Natural killer cell (primary cell): ENCODE data around the gene RALGPS1. TPM values are rescaled to one million over a fixed set of nuclear protein-coding genes. Genes with fewer than 3 reads are reported as not detected.

Source experiments
- ATAC-seq, 3 donors: fragments of 150-1000 bp in 2 of 3; fragments of 200-7000 bp in 1 of 3; cut with Tn5 transposase; 1 replicate in 1 of 3; 2 replicates in 2 of 3; pipeline ENCODE4 v1.10.0; 2021; ENCODE audit warnings: mild to moderate bottlenecking in 2 of 3, moderate library complexity in 2 of 3
- DNase-seq, 2 donors: peaks; one replicate each; pipeline versions ENCODE4 v3.0.0 to v3.0.0-alpha.2; 2013 to 2021; ENCODE audit warnings: mixed read lengths in 1 of 2
- H3K27ac ChIP-seq: one replicate; pipeline ENCODE4 v1.5.1; 2013; ENCODE audit warnings: mild to moderate bottlenecking, low read length
- H3K27me3 ChIP-seq: one replicate; pipeline ENCODE4 v1.6.1; 2013; ENCODE audit warnings: low read length; ENCODE audit not compliant: control insufficient read depth, insufficient read depth
- H3K36me3 ChIP-seq: one replicate; pipeline ENCODE4 v1.6.1; 2013; ENCODE audit warnings: low read length; ENCODE audit not compliant: control insufficient read depth, insufficient read depth
- H3K4me1 ChIP-seq: one replicate; pipeline ENCODE4 v1.6.1; 2013; ENCODE audit warnings: low read length; ENCODE audit not compliant: control insufficient read depth, insufficient read depth
- H3K4me3 ChIP-seq: one replicate; pipeline ENCODE4 v1.5.1; 2013; ENCODE audit warnings: low read length
- H3K9me3 ChIP-seq: one replicate; pipeline ENCODE4 v1.6.1; 2013; ENCODE audit warnings: low read length; ENCODE audit not compliant: control insufficient read depth, insufficient read depth
- H3K27ac Mint-ChIP-seq, 2 donors: one replicate each; pipeline ENCODE4 v1.8.0; 2022; ENCODE audit warnings: mild to moderate bottlenecking in 2 of 2, mixed read lengths in 2 of 2, moderate library complexity in 1 of 2
- H3K27me3 Mint-ChIP-seq, 2 donors: one replicate each; pipeline ENCODE4 v1.8.0; 2022; ENCODE audit warnings: low read depth in 2 of 2, mixed read lengths in 2 of 2
- H3K36me3 Mint-ChIP-seq: one replicate; pipeline ENCODE4 v1.8.0; 2022; ENCODE audit warnings: mixed read lengths
- H3K4me1 Mint-ChIP-seq, 2 donors: one replicate each; pipeline ENCODE4 v1.8.0; 2022; ENCODE audit warnings: mixed read lengths in 2 of 2
- H3K4me3 Mint-ChIP-seq: one replicate; pipeline ENCODE4 v1.8.0; 2022; ENCODE audit warnings: mild to moderate bottlenecking, moderate library complexity, mixed read lengths
- H3K9me3 Mint-ChIP-seq, 2 donors: one replicate each; pipeline ENCODE4 v1.8.0; 2022; ENCODE audit warnings: mixed read lengths in 2 of 2
- WGBS: methylation state at CpG from one replicate; pipeline ENCODE4 v1.1.7; 2013; ENCODE audit warnings: missing lambda C conversion rate; ENCODE audit not compliant: insufficient coverage; 5-methylcytosine and 5-hydroxymethylcytosine counted together
- intact Hi-C: fragments of 100-400 bp; cut with micrococcal nuclease; formaldehyde crosslinking; loops from one replicate; pipeline ENCODE4 v1.14.2; 2022
- total RNA-seq, 4 donors: library from RNA; stranded (reverse); fragments of 120-200 nt in 1 of 4; gene quantifications; one replicate each; pipeline versions ENCODE4 v1.2.3 to v1.2.4, GENCODE V29; 2013 to 2022
- TF ChIP-seq, protein P1 (sequence below): fragments of 200-600 bp; IDR thresholded peaks from one replicate; pipeline ENCODE4 v1.8.0; 2022; ENCODE audit warnings: antibody characterized with exemption

The RALGPS1 gene
- total RNA-seq, 3 donors from 2014 or later (not counting 1 experiment from before 2014, with no cell fraction given), result 11.9 to 21.2 (median 13.2) TPM

DNA sequence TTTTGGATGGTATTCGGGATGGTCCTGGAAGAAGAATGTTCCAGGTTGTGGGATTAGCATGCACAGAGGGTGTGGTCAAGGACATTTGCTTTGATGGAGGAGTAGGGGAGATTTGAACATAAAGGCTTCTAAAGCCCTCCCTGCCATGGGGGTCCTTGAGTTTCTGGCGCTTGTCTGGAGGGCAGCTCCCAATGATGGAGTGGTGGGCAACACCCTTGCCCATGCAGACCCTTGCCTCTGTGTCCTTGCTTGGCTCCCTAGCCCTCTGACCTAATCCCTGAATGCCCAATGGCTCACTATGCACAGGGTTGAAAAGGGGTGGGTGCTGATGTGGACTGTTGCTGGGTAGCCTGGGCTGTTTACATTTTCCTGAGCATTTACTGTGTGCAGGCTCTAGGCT lies 66.6 kb downstream of the RALGPS1 start:
- no peaks in the 10 kb centered on the region for H3K36me3 ChIP-seq
- Mint-ChIP-seq H3K4me1 (peaks cover 50 to 58% of the 10 kb centered on the region in 2 donors), H3K4me3 (no peak overlapping the region), H3K9me3 (no peaks in the 10 kb centered on the region), H3K27ac (peak overlapping the region; percentile 83 to 85), H3K36me3 (no peaks in the 10 kb centered on the region), H3K27me3 (no peaks in the 10 kb centered on the region)
- no peak for ATAC-seq
- H3K27ac ChIP-seq, result no peak overlapping the region
- intact Hi-C loops, result loop anchor here (10.0 kb wide), 2 partner anchors 64 to 346 kb away; no protein-coding TSS in a partner anchor
- no peaks in the 10 kb centered on the region for H3K27me3 ChIP-seq
- 98% methylated on average over 2 of the region's 2 CpGs for WGBS
- no peak for DNase-seq
- H3K4me3 ChIP-seq, result no peak overlapping the region
- H3K4me1 ChIP-seq, result peaks cover 34% of the 10 kb centered on the region
- H3K9me3 ChIP-seq, result peaks cover 3% of the 10 kb centered on the region
- TF ChIP-seq, protein P1, sequence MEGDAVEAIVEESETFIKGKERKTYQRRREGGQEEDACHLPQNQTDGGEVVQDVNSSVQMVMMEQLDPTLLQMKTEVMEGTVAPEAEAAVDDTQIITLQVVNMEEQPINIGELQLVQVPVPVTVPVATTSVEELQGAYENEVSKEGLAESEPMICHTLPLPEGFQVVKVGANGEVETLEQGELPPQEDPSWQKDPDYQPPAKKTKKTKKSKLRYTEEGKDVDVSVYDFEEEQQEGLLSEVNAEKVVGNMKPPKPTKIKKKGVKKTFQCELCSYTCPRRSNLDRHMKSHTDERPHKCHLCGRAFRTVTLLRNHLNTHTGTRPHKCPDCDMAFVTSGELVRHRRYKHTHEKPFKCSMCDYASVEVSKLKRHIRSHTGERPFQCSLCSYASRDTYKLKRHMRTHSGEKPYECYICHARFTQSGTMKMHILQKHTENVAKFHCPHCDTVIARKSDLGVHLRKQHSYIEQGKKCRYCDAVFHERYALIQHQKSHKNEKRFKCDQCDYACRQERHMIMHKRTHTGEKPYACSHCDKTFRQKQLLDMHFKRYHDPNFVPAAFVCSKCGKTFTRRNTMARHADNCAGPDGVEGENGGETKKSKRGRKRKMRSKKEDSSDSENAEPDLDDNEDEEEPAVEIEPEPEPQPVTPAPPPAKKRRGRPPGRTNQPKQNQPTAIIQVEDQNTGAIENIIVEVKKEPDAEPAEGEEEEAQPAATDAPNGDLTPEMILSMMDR, result no peak

DNA sequence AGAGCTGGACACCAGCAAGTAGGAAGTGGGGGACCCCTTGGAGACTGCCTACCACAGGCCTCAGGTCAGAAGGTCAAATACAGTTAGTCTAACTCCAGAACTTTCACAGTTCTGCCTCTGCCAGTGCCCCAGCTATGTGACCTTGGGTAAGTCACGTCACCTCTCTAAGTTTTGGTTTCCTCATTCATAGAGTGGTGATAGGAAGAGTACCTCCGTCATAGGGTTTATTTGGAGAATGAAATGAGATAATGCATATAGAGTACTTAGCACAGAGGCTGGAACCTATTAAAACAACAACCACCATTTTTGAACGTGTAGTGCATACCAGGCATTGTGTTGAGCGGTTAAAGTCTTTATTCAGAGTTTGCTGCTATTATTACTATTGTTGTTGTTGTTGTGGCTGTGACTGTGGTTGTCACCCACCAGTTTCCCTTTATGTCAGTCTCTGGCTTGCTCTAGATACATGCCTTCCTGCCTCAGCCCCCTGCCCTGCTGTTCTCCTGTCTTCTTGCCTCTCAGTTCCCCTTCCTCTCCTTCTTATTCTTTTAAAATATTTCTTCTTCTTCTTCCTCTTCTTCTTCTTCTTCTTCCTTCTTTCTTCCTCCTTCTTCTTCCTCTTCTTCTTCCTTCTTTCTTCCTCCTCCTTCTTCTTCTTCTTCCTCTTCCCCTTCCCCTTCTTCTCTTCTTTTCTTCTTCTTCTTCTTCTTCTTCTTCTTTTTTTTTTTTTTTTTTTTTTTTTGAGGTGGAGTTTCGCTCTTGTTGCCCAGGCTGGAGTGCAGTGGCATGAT lies 67.8 kb downstream of the RALGPS1 start:
- H3K27me3 ChIP-seq, result no peaks in the 10 kb centered on the region

DNA sequence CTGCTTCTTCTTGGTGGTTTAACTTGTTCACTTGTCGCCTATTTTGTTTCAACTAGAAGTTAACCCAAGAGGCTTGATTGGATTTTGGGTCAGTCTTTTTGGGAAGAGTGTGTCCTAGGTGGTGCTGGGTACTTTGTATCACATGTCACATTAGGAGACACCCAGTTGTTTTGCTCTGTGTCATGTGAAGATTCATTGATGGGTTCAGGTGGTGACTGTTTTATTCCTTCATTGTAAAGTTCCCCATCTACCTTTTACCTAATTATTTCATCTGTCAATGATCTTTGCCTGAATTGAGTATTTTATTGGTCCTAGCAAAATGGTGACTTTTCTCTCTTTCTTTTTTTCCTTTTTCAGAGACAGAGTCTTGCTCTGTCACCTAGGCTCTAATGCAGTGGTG lies 69.2 kb downstream of the RALGPS1 start:
- peak overlapping the region; percentile 85 to 93 for H3K27ac Mint-ChIP-seq
- TF ChIP-seq, protein P1, result no peak
- peaks cover 12 to 14% of the 10 kb centered on the region in 2 donors for H3K27me3 Mint-ChIP-seq
- peaks cover 10% of the 10 kb centered on the region for H3K36me3 Mint-ChIP-seq
- H3K9me3 ChIP-seq, result peaks cover 3% of the 10 kb centered on the region
- intact Hi-C loops, result loop anchor here (10.0 kb wide), 2 partner anchors 61 to 349 kb away; no protein-coding TSS in a partner anchor
- DNase-seq (no peak), ATAC-seq (no peak)
- peaks cover 75 to 84% of the 10 kb centered on the region in 2 donors for H3K4me1 Mint-ChIP-seq
- H3K4me3 ChIP-seq, result no peak overlapping the region
- 94% methylated on average over 1 of the region's 1 CpG for WGBS
- peaks cover 5% of the 10 kb centered on the region for H3K27me3 ChIP-seq
- no peaks in the 10 kb centered on the region for H3K9me3 Mint-ChIP-seq
- no peaks in the 10 kb centered on the region for H3K36me3 ChIP-seq
- H3K4me3 Mint-ChIP-seq, result peak overlapping the region; percentile 38
- peaks cover 60% of the 10 kb centered on the region for H3K4me1 ChIP-seq
- no peak overlapping the region for H3K27ac ChIP-seq

More for the DNA sequence above, 67.8 kb downstream of the RALGPS1 start:
- Histone ChIP-seq H3K4me3 (no peak overlapping the region), H3K36me3 (no peaks in the 10 kb centered on the region), H3K9me3 (peaks cover 3% of the 10 kb centered on the region), H3K27ac (peak overlapping the region; percentile 9), H3K4me1 (peaks cover 46% of the 10 kb centered on the region)
- Mint-ChIP-seq H3K36me3 (no peaks in the 10 kb centered on the region), H3K4me1 (peaks cover 61 to 70% of the 10 kb centered on the region in 2 donors), H3K4me3 (peak overlapping the region; percentile 81), H3K27ac (peak overlapping the region; percentile 83 to 85), H3K27me3 (peaks cover 0 to 4% of the 10 kb centered on the region in 2 donors), H3K9me3 (no peaks in the 10 kb centered on the region)
- DNase-seq (peak; percentile 35 to 71), ATAC-seq (peak; percentile 47 to 65 (median 56))
- 72% methylated on average over 3 of the region's 5 CpGs for WGBS
- intact Hi-C loops, result loop anchor here (10.0 kb wide), 2 partner anchors 62 to 348 kb away; no protein-coding TSS in a partner anchor
- TF ChIP-seq, protein P1, result no peak
